Dermis blood vessel endothelial cell (primary cell): ENCODE measurements around the gene NENF. TPM values are rescaled to one million over a fixed set of nuclear protein-coding genes. Genes with fewer than 3 reads are reported as not detected.
"Not testable (repeated sequence)": the region's sequence is repeated elsewhere in the genome, so short reads cannot be mapped to it uniquely, and the experiment has no call there.

ENCODE experiments used
- DNase-seq: peaks from one replicate; pipeline ENCODE4 v3.0.0; 2010
- total RNA-seq: library from RNA; depleted of rRNA; stranded (reverse); fragments of >200 nt; gene quantifications from 2 replicates; pipeline ENCODE4 v1.2.3, GENCODE V29; 2014

Gene NENF
- total RNA-seq = 11.6 and 15.7 TPM in 2 replicates

DNA sequence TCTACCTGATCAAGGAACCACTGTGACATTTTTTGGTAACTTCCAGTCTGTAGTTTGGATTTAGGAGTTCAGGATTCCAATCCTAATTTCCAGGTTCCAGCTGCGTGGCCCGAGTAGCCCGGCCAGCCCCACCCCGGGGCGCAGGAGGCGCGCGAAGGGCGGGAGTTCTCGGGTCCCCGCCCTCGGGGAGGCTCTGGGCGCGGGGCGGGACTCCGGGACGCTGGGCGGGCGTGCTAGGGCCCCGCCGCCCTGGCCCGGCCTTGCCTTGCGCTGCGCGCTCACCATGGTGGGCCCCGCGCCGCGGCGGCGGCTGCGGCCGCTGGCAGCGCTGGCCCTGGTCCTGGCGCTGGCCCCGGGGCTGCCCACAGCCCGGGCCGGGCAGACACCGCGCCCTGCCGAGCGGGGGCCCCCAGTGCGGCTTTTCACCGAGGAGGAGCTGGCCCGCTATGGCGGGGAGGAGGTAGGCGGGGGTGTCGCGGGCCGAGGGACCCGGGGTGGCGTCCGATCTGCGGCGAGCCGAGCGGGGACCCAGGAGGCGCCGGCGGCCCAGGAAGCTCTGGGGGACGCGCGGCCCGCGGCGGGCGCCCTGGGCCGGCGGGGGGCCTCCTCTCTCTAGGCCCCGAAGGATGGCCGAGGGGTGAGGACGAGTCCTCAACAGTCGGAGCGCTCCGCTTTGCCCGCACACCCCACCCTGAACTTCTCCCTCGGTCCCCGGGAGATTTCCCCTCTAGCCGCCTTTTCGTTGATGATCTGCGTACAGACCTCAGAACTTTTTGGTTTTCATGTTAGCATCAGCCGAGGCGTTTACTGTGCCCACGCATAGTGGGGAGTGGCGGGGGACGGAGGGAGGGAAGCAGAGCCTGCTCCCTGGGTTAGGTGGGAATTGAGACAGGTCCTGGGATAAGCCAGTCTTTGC lies at the start of gene NENF:
Gene NENF (plus strand): TSS at position 260 of the 916 bp plus-strand sequence. CDS start 24 bp downstream, at position 284.
- peak; percentile 84 for DNase-seq

DNA sequence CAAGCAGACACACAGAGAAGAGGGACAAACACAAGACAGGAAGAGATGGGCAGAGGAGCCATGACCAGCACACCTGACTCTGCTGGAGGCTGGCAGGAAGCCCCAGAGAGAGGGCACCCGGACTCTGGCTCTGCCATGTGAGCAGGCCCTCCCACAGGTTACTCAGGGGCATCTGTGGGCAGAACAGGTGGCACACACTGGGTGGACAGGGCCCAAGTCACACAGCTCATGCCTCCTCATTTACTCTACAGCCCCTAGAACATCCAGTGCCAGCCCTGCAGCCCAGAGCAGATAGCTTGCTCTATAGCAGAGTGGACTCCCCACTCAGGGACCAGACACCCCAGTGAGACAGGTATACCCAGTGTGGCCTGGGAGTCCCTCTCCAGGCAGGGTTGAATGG lies 46.7 kb upstream of the NENF start:
- DNase-seq = no peak

DNA sequence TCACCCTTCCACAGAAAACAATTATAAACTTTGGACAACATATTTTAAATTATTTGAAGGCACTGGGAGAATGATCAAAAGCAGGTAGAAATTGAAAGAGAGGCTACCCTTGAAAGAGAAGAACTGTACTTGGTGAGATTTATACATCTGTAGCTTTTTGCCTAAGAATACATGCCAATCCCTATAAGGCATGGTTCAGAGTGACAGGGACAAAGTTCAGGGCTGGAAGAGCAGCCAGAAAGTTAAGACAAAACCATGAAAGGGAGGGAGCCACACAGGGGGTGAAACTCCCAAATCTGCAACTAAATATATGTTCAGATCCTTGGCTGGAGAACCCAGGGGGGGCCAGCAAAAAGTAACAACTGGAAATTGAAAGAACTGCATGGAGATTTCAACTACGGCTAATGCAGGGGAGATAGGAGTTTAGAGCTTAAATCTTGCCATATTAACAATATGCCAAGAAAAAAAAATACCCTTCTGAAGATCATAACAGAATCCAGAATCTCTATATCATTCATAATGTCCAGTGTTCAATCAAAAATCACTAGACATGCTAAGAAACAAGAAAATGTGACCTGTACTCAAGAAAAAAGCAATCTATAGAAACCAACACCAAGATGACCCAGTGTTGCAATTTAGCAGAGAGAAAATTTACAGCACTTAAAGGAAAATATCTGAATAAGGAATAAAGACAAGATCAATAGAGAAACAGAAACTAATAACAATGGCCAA lies 43.6 kb upstream of the NENF start:
- DNase-seq = no peak

DNA sequence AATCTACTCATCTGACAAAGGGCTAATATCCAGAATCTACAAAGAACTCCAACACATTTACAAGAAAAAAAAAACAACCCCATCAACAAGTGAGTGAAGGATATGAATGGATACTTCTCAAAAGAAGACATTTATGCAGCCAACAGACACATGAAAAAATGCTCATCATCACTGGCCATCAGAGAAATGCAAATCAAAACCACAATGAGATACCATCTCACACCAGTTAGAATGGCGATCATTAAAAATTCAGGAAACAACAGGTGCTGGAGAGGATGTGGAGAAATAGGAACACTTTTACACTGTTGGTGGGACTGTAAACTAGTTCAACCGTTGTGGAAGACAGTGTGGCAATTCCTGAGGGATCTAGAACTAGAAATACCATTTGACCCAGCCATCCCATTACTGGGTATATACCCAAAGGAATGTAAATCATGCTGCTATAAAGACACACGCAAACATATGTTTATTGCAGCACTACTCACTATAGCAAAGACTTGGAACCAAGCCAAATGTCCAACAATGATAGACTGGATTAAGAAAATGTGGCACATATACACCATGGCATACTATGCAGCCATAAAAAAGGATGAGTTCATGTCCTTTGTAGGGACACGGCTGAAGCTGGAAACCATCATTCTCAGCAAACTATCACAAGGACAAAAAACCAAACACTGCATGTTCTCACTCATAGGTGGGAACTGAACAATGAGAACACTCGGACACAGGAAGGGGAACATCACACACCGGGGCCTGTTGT lies 36.9 kb upstream of the NENF start:
- DNase-seq = not testable (repeated sequence)

DNA sequence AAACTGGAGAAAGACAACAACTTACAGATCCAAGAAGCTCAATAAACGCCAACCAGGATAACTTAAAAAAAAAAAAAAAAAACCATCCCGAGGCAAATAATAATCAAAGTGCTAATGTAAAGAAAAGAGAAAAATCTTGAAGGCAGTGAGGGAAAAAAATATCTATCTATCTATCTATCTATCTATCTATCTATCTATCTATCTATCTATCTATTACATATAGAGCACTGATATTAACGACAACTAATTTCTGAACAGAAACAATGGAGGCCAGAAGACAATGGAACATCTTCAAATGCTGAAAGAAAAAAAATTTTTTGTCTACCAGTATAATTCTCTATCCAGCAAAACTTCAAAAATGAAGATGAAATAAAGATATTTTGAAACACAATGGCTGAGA lies 36.1 kb upstream of the NENF start:
- DNase-seq = no peak

DNA sequence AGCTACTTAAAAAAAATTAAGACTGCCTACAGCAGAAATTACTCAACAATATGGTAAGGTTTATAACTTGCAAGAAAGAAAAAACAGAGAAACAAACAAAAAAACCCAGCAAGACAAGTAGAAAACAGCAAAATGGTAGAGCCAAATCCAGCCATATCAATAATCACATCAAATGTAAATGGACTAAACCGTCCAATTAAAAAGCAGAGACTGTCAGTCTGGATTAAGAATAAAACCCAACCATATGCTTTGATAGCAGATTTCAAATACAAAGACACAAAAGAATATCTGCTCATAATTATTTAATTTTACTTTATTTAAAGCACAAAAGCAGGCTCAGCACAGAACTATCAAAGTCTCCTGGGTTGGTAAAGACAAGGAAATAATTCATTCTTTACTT lies 35.5 kb upstream of the NENF start:
- DNase-seq = no peak

DNA sequence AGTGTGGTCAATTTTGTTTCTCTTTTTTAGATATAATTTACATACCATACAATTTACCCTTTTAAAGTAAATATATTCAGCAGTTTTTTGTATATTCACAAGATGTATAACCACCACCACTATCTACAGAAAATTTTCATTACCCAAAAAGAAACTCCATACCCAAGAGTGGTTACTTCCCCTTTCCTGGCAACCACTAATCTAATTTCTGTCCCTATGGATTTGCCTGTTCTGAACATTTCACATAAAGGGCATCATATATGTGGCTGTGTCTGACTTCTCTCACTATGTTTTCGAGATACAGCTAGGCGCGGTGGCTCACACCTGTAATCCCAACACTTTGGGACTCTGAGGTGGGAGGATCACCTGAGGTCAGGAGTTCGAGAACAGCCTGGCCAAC lies 31.7 kb upstream of the NENF start:
- no peak for DNase-seq

DNA sequence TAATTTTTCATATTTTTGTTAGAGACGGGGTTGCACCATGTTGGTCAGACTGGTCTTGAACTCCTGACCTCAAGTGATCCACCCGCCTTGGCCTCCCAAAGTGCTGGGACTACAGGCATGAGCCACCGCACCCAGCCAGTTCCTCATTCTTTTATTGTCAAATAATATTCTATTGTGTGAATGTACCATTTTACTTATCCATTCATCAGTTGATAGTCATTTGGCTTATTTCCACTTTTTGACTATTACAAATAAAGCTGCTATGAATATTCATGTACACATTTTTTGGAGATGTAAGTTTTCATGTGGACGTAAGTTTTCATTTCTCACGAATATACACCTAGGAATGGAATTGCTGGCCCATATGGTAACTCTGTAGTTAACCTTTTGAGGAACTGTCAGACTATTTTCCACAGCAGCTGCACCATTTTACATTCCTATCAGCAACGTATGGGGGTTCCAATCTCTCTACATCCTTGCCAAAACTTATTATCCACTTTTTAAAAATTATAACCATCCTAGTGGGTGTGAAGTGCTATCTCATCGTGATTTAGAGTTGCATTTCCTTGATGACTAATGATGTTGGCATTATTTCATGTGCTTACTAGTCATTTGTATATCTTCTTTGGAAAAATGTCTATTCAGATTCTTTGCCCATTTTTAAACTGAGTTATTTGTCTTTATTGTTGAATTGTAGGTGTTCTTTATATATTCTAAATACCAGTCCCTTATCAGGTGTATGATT lies 30.7 kb upstream of the NENF start:
- peak; percentile 34 for DNase-seq

DNA sequence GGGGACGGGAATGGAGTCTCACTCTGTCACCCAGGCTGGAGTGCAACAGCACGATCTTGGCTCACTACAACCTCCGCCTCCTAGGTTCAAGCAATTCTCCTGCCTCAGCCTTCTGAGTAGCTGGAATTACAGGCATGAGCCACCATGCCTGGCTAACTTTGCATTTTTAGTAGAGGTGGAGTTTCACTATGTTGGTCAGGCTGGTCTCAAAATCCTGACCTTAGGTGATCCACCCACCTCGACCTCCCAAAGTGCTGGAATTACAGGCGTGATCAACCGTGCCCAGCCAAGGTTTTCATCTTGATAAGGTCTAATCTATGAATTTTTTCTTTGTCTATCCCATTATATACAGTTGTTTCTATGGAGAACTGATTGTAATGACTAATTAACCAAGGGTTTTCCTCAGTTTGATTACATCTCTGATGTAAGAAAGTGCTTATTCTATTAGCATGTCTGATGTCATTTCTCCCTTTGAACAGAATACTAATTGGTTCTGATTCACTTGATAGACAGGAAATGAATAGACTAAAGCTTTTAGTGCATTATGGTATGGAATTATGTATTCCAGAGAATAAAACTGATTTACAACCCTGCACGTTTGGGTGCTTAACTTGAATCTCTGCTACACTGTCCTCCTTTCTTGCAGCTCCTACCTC lies 29.9 kb upstream of the NENF start:
- DNase-seq = no peak

DNA sequence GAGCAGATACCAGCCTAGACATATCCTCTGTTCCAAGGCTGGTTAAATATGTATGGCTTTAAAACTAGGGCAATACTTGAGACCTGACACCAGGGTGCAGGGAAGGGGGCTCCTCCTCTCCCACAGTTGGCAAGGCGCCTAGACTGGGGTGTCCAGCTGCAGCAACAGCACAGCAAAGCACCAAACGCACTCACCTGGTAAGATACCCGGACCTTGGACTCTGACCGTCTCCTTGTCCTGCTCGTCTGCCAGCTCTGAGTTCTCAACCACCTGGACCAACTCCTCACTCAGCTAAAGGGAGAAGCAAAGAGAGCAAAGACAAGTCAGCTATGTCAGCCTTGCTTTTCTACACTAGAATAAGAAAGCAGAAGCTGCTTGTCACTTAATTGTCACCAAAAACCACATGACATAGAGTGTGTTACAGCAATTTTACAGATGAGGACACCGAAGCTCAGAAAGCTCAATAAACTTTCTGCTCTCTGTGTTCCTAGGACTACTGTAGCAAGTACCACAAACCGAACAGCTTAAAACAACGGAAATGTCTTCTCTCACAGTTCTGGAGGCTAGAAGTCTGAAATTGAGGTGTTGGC lies 22.4 kb upstream of the NENF start:
- DNase-seq = no peak

DNA sequence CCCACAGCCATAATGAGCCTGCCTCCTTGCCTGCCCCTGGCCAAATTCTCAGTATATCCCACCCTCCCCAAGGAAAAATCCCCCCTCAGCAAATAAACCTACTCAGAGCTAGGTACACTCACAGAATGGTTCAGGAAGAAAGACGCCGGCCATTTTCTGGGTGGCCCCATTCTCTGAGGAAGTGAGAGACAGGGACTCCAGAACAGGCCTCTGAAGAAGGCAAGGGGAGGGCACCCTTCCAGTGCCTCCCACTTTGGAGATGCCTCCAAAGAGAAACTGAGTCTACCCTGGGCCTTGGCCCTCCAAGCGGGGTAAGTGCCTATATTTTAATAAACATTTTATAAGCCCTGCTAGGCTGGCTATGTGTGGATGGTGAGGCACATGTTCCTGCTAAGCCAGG lies 20.3 kb upstream of the NENF start:
- no peak for DNase-seq

DNA sequence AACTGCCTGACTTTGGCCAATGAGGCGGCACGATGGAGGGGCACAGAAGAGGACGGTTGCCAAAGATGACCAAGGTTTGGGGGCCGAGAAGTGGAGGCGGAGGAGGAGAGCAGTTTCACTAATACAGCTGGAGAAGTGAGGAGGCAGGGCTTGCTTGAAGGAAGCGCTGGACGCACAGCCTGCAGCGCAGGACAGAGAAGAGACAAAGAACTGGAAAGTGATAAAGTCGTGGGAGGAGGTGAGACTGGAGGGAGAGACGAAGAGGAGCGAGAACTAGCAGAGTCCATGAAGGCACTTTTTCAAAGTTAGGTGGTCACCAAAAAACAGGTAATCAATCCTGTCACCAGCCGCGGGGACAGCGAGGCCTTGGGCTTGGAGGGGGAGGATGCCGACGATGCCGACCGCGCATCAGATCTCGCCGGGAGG lies 18.8 kb upstream of the NENF start:
- peak; percentile 48 for DNase-seq

DNA sequence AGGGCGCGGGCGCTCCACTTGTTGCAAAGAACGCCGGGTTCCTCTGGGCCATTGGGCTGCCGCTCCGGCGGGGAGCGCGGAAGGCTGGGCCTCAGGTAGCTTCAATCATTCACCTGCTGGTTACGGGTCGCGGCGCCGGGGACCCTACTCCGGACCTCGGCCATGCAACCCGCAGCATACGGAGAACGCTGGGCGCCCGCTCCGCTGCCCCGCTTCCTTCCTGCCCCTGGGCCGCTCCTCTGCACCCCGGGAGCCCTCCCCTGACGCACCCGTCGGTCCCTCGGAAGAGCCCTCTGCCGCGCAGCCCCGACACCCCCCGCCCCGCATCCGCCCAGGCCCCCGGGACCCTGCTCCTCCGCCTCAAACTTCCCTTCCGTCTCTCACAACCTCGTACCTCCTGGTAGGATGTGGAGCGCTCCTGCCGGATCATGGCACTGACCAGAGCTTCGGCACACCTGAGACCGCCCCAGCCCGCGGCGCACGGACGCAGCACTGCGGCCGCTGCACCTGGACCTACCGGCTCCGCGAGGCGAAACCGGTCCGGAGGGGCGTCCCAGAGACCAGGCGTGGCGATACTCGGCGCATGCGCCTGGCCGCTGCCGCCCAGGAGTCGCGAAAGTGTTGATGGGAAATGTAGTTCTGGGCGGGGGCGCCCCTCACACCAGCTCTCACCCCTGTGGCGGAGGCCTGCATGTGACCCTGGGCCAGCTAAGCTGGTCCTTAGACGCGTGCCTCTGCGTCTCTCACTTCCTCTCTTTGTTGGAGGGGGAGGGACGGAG lies 18.2 kb upstream of the NENF start, which contains the start of gene PACC1:
Gene PACC1 (minus strand): TSS at position 559 of the 779 bp plus-strand sequence. CDS start 129 bp downstream, at position 430.
- peak; percentile 93 for DNase-seq

DNA sequence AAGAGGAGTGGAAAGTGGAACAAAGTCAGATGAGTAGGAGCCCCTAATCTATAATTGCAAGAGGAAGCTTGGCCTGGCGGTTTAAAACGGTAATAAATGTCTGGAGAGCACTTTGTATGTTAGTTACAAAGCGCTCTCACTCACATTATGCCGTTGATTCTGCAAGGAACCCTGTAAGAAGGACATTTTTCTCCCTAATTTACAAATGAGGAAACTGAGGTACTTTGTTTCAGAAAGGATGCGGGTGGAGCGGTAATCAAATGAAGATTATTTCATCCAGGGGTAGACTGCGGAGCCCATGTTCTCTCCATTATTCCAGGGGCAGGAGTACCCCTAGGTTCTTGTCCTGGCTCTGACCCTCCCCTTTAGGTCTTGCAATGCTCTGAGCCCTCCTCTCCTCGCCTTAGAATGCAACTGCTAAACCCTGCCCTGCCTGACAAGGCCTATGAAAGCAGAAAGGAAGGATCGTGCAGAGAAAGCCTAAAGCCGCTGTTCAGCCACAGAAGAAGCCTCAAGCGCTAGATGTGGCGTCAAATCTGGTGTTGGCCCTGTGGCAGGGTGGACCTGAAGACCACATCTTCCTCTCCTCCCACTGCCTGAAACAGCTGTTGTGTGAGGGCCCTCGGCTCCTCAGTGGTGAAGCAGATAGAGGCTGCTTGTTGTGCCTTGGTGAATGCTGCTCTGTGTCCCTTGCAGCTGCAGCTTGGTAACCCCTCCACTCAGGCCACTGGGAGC lies 17.4 kb upstream of the NENF start:
- DNase-seq = no peak

DNA sequence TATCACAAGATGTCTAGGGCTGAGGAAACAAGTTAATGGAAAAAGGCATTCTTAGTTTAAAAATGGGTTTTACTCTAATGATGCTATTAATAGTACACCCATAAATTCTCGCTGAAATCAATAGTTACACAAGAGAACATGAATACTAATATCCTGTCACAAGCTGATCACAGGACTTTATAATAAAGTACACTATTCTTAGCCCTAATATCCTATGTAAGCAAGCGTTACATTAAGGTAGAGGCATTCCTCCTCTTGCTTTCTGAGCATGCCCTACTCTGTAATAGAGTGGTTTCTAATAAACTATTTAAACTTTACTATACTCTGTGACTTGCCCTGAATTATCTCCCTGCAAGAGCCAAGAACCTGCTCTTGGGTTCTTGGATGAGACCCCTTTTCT lies 11.6 kb upstream of the NENF start:
- DNase-seq = no peak

DNA sequence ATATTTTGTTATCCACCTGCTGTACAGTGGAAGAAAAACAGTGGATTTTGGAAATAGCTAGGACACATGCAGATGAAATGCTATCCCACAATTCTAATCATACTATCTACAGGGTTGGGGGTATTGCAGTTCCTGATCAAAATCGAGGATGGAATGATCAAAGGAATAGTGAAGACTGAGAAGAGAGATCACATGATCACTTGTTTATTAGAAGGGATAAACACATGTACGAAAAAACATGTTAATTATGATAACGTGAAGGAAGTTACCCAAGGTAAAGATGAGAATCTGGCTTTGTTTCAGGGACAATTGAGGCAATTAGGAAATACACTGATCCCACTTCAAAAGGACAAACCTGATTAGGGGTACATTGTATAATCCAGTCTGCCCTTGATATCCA lies 8.8 kb upstream of the NENF start:
- DNase-seq = no peak

DNA sequence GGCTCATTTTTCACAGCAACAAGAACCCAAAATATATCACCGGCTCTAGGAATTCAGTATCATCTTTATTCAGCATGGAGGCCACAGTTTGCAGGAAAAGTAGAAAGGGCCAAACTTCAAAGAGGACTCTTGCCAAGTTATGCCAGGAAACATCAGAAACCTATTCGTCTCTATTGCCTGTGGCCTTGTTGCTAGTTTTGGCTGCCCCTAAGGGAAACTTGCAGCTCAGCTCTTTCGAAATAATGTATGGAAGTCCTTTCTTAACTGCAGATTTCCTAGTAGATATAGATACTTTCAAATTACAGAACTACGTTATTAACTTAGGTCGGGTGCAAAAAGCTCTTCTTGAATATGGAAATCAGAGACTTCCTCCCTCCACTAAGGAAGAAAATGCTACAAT lies 4.2 kb upstream of the NENF start:
- peak; percentile 15 for DNase-seq

DNA sequence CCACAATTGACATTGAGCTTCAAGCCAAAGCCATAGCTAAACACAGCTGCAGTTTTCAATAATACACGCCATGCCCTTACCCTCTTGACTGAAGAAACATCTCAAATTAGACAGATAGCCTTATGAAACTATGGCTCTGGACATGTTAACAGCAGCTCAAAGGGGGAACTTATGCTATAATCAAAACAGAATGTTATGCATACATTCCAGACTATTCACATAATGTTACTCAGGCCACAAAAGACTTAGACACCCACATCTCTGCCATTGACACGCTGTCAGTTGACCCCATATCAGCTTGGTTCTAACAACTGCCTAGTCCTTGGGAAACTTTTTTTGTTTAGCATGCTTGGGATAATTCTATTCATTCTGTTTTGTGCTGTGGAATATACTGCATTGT lies 2.3 kb upstream of the NENF start:
- DNase-seq = no peak

DNA sequence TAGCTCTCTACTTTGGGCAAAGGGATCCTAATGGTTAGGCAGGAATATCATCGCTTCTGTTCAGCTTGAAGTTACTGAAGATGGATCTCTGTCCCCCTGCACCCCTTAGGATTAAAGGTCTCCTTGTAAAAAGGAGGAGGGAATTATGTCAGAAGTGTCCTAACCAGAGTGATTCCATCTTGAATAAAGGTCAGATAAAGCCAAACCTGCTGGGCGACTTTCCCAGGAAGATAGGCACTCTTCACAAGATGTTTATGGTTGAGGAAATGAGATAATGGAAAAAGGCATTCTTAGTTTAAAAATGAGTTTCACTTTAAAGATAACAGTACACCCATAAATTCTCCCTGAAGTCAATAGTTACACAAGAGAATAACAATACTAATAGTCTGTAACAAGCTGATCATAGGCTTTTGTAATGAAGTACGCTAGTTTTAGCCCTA lies 1.7 kb upstream of the NENF start:
- peak; percentile 73 for DNase-seq

DNA sequence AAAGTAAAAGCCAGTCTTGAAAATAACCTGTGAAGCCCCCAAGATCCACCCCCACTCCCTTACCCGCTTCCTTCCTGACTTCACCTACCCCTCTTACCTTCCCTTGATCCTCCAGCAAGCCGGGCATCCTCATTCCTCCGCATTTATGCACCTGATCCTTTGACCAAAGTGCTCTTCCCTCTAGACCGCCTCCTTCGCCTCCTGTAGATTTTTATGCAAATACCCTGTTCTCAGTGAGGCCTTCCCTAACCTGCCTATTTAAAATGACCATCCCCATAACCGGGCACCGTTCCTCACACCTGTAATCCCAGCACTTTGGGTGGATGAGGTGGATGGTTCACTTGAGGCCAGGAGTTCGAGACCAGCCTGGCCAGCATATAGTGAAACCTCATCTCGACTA lies 1.1 kb upstream of the NENF start:
- no peak for DNase-seq
